ENCODE results near the gene VIPR2. TPM values are rescaled to one million over a fixed set of nuclear protein-coding genes. Genes with fewer than 3 reads are reported as not detected.

The VIPR2 gene
- total and polyA plus RNA-seq, 7 experiments from 2014 or later, result 0.27 to 1.3 (median 0.98) TPM; not detected in 4

DNA sequence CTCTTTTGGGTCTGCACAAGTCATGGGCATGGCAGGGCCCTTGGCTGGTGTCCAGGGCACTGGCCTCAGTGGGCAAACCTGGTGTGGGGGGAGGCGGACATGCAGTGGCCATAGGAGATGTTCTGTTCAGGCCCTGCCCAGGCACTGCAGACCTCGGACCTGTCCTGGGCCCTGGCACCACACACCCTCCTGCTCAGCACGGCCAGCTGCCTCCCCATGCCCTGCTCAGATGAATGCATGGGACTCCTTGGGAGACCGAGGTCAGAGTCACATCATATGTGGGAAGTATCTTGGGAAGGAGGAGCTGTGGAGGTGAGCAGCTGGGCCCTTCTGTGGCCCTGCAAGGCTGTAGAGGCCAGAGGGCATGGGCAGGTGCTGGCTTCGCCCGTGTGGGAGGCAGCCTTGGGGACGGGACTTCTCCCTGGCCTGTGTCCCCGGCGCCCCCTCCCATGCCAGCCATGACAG, 130.8 kb downstream of the VIPR2 start:
- Mint-ChIP-seq H3K36me3 (no peaks in the 10 kb centered on the region), H3K4me1 (peaks cover 4 to 24% (median 18%) of the 10 kb centered on the region in 7 donors), H3K4me3 (no peak overlapping the region), H3K27me3 (peaks cover 0 to 5% (median 0%) of the 10 kb centered on the region in 5 donors), H3K9me3 (peaks cover 0 to 1% (median 0%) of the 10 kb centered on the region in 11 donors), H3K27ac (no peak overlapping the region)
- Histone ChIP-seq H3K27ac (ENCODE audit: low read depth, low read length) (no peak overlapping the region), H3K9me3 (ENCODE audit: control insufficient read depth in 2 of 3, low read length in 3 of 3) (no peaks in the 10 kb centered on the region), H3K36me3 (ENCODE audit: control insufficient read depth in 2 of 3, insufficient read depth in 3 of 3, low read length in 3 of 3) (no peaks in the 10 kb centered on the region), H3K27me3 (ENCODE audit: control insufficient read depth in 2 of 2, insufficient read depth in 2 of 2, low read length in 2 of 2) (no peaks in the 10 kb centered on the region), H3K4me1 (ENCODE audit: control insufficient read depth in 2 of 2, insufficient read depth in 2 of 2, low read length in 2 of 2) (no peaks in the 10 kb centered on the region), H3K4me3 (ENCODE audit: low read length) (no peak overlapping the region)
- POLR2A ChIA-PET, result no interaction called here
- no peak for DNase-seq
- no peak for ATAC-seq
- CTCF ChIA-PET, result no interaction called here
- intact Hi-C loops (cut with micrococcal nuclease), result no loop called here

DNA sequence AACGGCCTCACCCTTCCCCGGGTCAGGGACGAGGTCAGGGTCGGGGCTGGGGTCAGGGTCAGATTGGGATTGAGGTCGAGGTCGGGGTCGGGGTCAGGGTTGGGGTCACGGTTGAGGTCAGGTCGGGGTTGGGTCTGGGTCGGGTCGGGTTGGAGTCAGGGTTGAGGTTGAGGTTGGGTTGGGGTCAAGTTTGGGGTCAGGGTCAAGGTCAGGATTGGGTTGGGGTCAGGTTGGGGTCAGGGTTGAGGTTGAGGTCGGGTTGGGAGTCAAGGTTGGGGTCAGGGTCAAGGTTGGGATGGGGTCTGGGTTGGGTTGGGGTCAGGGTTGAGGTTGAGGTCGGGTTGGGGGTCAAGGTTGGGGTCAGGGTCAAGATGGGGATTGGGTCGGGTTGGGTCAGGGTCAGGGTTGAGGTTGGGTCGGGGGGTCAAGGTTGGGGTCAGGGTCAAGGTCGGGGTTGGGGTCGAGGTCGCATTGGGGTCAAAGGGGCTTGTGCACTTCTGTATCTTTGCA, 131.4 kb downstream of the VIPR2 start:
- H3K27ac ChIP-seq (ENCODE audit: low read depth, low read length), result no peak overlapping the region
- Mint-ChIP-seq H3K27ac (no peak overlapping the region), H3K9me3 (no peaks in the 10 kb centered on the region), H3K4me3 (no peak overlapping the region), H3K36me3 (no peaks in the 10 kb centered on the region), H3K4me1 (peaks cover 3 to 23% (median 17%) of the 10 kb centered on the region in 7 donors), H3K27me3 (peaks cover 0 to 5% (median 0%) of the 10 kb centered on the region in 5 donors)
- no peak overlapping the region for H3K4me3 ChIP-seq (ENCODE audit: low read length)
- no peak for ATAC-seq
- no peaks in the 10 kb centered on the region for H3K27me3 ChIP-seq (ENCODE audit: control insufficient read depth in 2 of 2, insufficient read depth in 2 of 2, low read length in 2 of 2)
- intact Hi-C loops (cut with micrococcal nuclease), result no loop called here
- H3K9me3 ChIP-seq (ENCODE audit: control insufficient read depth in 2 of 3, low read length in 3 of 3), result no peaks in the 10 kb centered on the region
- CTCF ChIA-PET, result no interaction called here
- H3K36me3 ChIP-seq (ENCODE audit: control insufficient read depth in 2 of 3, insufficient read depth in 3 of 3, low read length in 3 of 3), result no peaks in the 10 kb centered on the region
- POLR2A ChIA-PET, result no interaction called here
- no peak for DNase-seq
- H3K4me1 ChIP-seq (ENCODE audit: control insufficient read depth in 2 of 2, insufficient read depth in 2 of 2, low read length in 2 of 2), result no peaks in the 10 kb centered on the region

DNA sequence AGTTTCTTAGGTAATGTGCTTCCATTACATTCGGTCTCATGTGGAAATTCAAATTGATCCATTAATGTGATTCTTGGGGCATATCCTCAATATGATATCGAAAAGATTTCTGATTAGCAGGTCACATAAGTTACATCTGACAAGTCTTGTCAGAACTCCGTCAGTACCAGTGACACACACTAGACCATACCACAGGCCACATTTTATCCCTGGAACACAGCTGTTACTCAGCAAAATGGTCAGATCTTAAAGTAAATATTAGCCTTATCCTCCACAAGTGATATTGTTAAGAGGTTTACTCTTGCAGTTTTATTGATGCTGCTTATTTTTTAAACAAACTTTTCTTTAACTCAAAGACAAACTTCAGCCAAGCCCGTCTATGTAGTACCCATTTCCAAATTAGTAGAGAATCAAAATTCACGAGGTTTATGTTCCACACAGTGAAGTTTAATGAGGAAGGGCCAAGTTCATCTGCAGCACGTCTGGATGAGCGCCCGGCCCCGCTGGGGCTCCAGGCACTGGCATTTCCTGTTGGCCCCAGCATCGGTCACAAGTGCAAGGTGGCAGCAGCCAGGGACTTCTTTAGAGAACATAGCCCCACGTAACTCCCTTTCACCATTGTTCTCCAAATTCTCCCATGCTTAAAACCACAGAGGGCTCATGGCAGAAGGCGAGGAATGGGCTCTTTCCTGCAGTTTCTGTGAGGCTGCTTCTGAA, 132.2 kb downstream of the VIPR2 start:
- H3K36me3 Mint-ChIP-seq, result no peaks in the 10 kb centered on the region
- no peaks in the 10 kb centered on the region for H3K9me3 Mint-ChIP-seq
- no peak for ATAC-seq
- no peak overlapping the region for H3K4me3 Mint-ChIP-seq
- ChIA-PET POLR2A (interaction anchor here (1.2 kb wide), 1 partner anchor 20 kb away, joined by 6 read pairs; no protein-coding TSS in a partner anchor), CTCF (no interaction called here)
- no peaks in the 10 kb centered on the region for H3K4me1 ChIP-seq (ENCODE audit: control insufficient read depth in 2 of 2, insufficient read depth in 2 of 2, low read length in 2 of 2)
- no peaks in the 10 kb centered on the region for H3K27me3 ChIP-seq (ENCODE audit: control insufficient read depth in 2 of 2, insufficient read depth in 2 of 2, low read length in 2 of 2)
- no peaks in the 10 kb centered on the region for H3K36me3 ChIP-seq (ENCODE audit: control insufficient read depth in 2 of 3, insufficient read depth in 3 of 3, low read length in 3 of 3)
- no peak overlapping the region for H3K27ac ChIP-seq (ENCODE audit: low read depth, low read length)
- H3K9me3 ChIP-seq (ENCODE audit: control insufficient read depth in 2 of 3, low read length in 3 of 3), result no peaks in the 10 kb centered on the region
- H3K4me3 ChIP-seq (ENCODE audit: low read length), result no peak overlapping the region
- no peak for DNase-seq
- H3K27me3 Mint-ChIP-seq, result peaks cover 0 to 5% (median 0%) of the 10 kb centered on the region in 5 donors
- H3K27ac Mint-ChIP-seq, result peak overlapping the region in 3 of 9 donors; percentile 4 to 69 (median 10)
- intact Hi-C loops (cut with micrococcal nuclease), result no loop called here
- H3K4me1 Mint-ChIP-seq, result peaks cover 0 to 23% (median 17%) of the 10 kb centered on the region in 7 donors

DNA sequence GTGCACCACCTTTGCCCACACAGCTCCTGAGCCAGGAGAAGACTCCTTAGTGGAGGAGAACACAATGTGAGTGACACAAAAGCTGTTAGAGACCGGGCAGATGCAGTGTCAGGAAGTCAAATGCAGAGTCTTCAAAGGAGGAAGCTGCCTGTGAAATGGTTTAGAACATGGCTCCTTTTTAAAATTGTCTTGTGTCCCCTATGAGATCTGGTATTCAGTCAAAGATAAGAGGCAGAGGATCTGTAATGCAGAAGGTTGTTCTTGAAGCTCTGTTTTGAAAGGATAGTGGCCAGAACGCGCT, 133.0 kb downstream of the VIPR2 start:
- ChIA-PET POLR2A (interaction anchor here (1.2 kb wide), 1 partner anchor 19 kb away, joined by 6 read pairs; no protein-coding TSS in a partner anchor), CTCF (no interaction called here)
- Mint-ChIP-seq H3K27ac (peak overlapping the region in 5 of 9 donors; percentile 4 to 69 (median 43)), H3K27me3 (peaks cover 0 to 5% (median 0%) of the 10 kb centered on the region in 5 donors), H3K9me3 (no peaks in the 10 kb centered on the region), H3K4me3 (peak overlapping the region in 4 of 10 donors; percentile 6 to 51 (median 32)), H3K36me3 (no peaks in the 10 kb centered on the region), H3K4me1 (peaks cover 0 to 23% (median 17%) of the 10 kb centered on the region in 7 donors)
- H3K9me3 ChIP-seq (ENCODE audit: control insufficient read depth in 2 of 3, low read length in 3 of 3), result no peaks in the 10 kb centered on the region
- no peak for DNase-seq
- no peaks in the 10 kb centered on the region for H3K4me1 ChIP-seq (ENCODE audit: control insufficient read depth in 2 of 2, insufficient read depth in 2 of 2, low read length in 2 of 2)
- H3K4me3 ChIP-seq (ENCODE audit: low read length), result no peak overlapping the region
- H3K36me3 ChIP-seq (ENCODE audit: control insufficient read depth in 2 of 3, insufficient read depth in 3 of 3, low read length in 3 of 3), result no peaks in the 10 kb centered on the region
- intact Hi-C loops (cut with micrococcal nuclease), result no loop called here
- H3K27me3 ChIP-seq (ENCODE audit: control insufficient read depth in 2 of 2, insufficient read depth in 2 of 2, low read length in 2 of 2), result no peaks in the 10 kb centered on the region
- no peak overlapping the region for H3K27ac ChIP-seq (ENCODE audit: low read depth, low read length)
- no peak for ATAC-seq

DNA sequence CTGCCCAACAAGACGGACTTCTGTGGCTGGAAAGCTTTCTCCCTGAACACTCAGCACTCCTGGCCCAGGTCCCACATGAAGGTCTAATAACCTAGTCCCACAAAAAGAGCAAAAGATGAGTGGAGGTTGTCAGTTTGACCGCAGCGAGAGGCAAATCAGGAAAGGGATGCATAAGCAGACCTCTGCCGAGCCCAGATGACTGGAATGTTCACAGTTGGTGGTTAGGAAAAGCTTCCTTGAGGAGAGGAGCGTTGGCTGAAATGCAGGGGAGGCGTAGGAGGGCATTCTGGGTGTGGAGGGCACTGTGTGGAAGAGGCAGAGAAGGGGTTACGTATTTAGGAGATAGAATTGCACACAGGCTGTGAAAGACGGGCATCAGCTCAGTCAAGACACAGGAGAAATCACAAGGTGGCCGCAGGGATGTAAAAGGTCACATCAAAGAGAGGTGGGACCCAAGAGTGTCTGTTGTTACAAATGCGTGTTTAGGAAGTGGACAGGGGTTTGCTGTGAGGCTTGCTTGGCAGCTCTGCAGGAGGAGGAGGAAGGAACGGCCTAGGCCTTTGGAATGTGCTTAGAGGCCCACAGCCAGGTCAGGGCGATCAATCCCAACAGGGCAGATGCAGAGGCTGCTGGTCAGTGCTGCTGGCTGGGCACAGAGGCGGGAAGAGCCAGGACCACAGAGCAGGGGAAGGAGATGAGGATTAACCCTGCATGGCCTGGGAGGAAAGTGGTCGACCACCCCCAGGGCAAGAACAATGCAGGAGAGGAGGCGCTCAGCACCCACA, 133.5 kb downstream of the VIPR2 start:
- Histone ChIP-seq H3K4me1 (ENCODE audit: control insufficient read depth in 2 of 2, insufficient read depth in 2 of 2, low read length in 2 of 2) (no peaks in the 10 kb centered on the region), H3K27me3 (ENCODE audit: control insufficient read depth in 2 of 2, insufficient read depth in 2 of 2, low read length in 2 of 2) (no peaks in the 10 kb centered on the region), H3K9me3 (ENCODE audit: control insufficient read depth in 2 of 3, low read length in 3 of 3) (no peaks in the 10 kb centered on the region), H3K4me3 (ENCODE audit: low read length) (no peak overlapping the region), H3K27ac (ENCODE audit: low read depth, low read length) (no peak overlapping the region), H3K36me3 (ENCODE audit: control insufficient read depth in 2 of 3, insufficient read depth in 3 of 3, low read length in 3 of 3) (no peaks in the 10 kb centered on the region)
- Mint-ChIP-seq H3K36me3 (no peaks in the 10 kb centered on the region), H3K9me3 (no peaks in the 10 kb centered on the region), H3K4me1 (peaks cover 0 to 23% (median 17%) of the 10 kb centered on the region in 7 donors), H3K27me3 (peaks cover 0 to 5% (median 0%) of the 10 kb centered on the region in 5 donors), H3K27ac (peak overlapping the region in 5 of 9 donors; percentile 4 to 61 (median 43)), H3K4me3 (peak overlapping the region in 3 of 10 donors; percentile 28 to 51 (median 37))
- DNase-seq, result no peak
- intact Hi-C loops (cut with micrococcal nuclease), result no loop called here
- no peak for ATAC-seq
- POLR2A ChIA-PET, result no interaction called here
- CTCF ChIA-PET, result no interaction called here

DNA sequence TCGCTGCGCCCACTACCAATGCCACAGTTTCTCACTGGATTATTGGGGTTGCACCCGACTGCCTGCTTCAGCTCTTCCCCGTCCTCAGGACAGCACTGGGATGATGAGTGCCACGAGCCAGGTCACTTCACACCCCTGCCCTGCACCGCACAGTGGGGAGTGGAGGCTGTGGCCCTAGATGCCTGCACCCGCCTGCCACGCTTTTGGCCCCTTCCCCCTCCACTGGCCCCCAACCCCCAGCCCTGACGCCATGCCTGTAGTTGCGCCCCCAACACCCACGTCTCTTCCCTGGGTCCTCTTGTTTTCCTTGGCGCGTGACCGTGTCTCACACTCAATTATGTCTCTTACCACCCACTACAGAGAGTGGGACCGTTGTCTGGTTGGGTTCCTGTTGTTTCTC, 134.3 kb downstream of the VIPR2 start:
- DNase-seq, result no peak
- Histone ChIP-seq H3K27ac (ENCODE audit: low read depth, low read length) (no peak overlapping the region), H3K36me3 (ENCODE audit: control insufficient read depth in 2 of 3, insufficient read depth in 3 of 3, low read length in 3 of 3) (no peaks in the 10 kb centered on the region), H3K4me3 (ENCODE audit: low read length) (no peak overlapping the region), H3K9me3 (ENCODE audit: control insufficient read depth in 2 of 3, low read length in 3 of 3) (no peaks in the 10 kb centered on the region), H3K4me1 (ENCODE audit: control insufficient read depth in 2 of 2, insufficient read depth in 2 of 2, low read length in 2 of 2) (no peaks in the 10 kb centered on the region), H3K27me3 (ENCODE audit: control insufficient read depth in 2 of 2, insufficient read depth in 2 of 2, low read length in 2 of 2) (no peaks in the 10 kb centered on the region)
- no peak overlapping the region for H3K27ac Mint-ChIP-seq
- no peaks in the 10 kb centered on the region for H3K36me3 Mint-ChIP-seq
- peaks cover 0 to 23% (median 17%) of the 10 kb centered on the region in 7 donors for H3K4me1 Mint-ChIP-seq
- H3K9me3 Mint-ChIP-seq, result no peaks in the 10 kb centered on the region
- H3K27me3 Mint-ChIP-seq, result peaks cover 0 to 5% (median 0%) of the 10 kb centered on the region in 5 donors
- no peak overlapping the region for H3K4me3 Mint-ChIP-seq
- no peak for ATAC-seq
- POLR2A ChIA-PET, result no interaction called here
- CTCF ChIA-PET, result no interaction called here
- intact Hi-C loops (cut with micrococcal nuclease), result no loop called here
